Astrocyte of the cerebellum (primary cell): ENCODE measurements around the gene SUSD1.
A peak's percentile ranks its signal among the peaks of the same experiment; 100 is the strongest.

Source experiments
- DNase-seq: peaks from one replicate; pipeline ENCODE4 v3.0.0-alpha.2; 2011; ENCODE audit warnings: low read depth
- H3K4me3 ChIP-seq: 2 replicates; pipeline ENCODE4 v1.5.1; 2011; ENCODE audit warnings: mild to moderate bottlenecking, low read depth, low read length, moderate library complexity
- CTCF ChIP-seq: IDR thresholded peaks from 2 replicates; pipeline ENCODE4 v1.5.1; 2012; ENCODE audit warnings: low read length, low read depth, moderate library complexity, mild to moderate bottlenecking; ENCODE audit errors: missing control alignments
- in situ Hi-C: cut with HindIII; loops from 2 replicates; pipeline ENCODE4 v1.10.0; 2017; ENCODE audit warnings: low sequenced_read_pairs

Gene SUSD1

GRCh38 chr9:112174965-112175795, at the start of gene SUSD1:
TSS of gene SUSD1 (minus strand) at chr9:112175297. CDS start at chr9:112175235, 62 bp downstream.
- peak within 1 kb of the TSS; percentile 50 for H3K4me3 ChIP-seq
- DNase-seq, result no peak
- in situ Hi-C loops, result no loop called here
- no peak for TF ChIP-seq CTCF

- in situ Hi-C loops, result no loop called here
- H3K4me3 ChIP-seq, result no peak overlapping the region
- DNase-seq, result no peak
- no peak for TF ChIP-seq CTCF
Measured at GRCh38 chr9:112224401-112225289, 49.5 kb upstream of the SUSD1 start.

- DNase-seq, result no peak
- TF ChIP-seq CTCF, result no peak
- H3K4me3 ChIP-seq, result no peak overlapping the region
- in situ Hi-C loops, result no loop called here
Measured at GRCh38 chr9:112218908-112219307, 43.8 kb upstream of the SUSD1 start.

GRCh38 chr9:112212926-112213325, 37.8 kb upstream of the SUSD1 start:
- no peak for TF ChIP-seq CTCF
- H3K4me3 ChIP-seq, result no peak overlapping the region
- no peak for DNase-seq
- in situ Hi-C loops, result no loop called here

- no peak for TF ChIP-seq CTCF
- no peak for DNase-seq
- no peak overlapping the region for H3K4me3 ChIP-seq
- in situ Hi-C loops, result no loop called here
Measured at GRCh38 chr9:112207451-112207850, 32.4 kb upstream of the SUSD1 start.

GRCh38 chr9:112203536-112203935, 28.4 kb upstream of the SUSD1 start:
- TF ChIP-seq CTCF, result no peak
- in situ Hi-C loops, result no loop called here
- DNase-seq, result peak; percentile 66
- H3K4me3 ChIP-seq, result no peak overlapping the region
